Measurements from ENCODE around the gene PEX16.

DNA sequence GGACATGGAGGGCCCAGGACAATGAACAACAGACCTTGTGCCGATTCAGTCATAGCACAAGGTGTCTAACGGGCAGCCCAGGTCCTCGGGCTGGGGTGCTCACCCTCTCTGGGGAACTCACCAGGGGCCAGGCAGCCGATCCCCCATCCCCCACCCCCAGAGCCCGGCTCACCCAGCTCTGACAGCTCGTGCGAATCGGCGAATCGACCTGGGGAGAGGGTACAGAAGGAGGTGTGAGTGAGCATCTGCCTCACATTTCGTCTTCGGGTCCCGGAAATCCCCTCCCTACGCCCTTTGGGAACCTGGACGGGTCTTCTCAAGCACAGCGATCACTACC, 423 bp downstream of the PEX16 start:
- TF ChIP-seq CTCF (IDR thresholded peaks at IDR 0.05; ENCODE audit: low read depth, low read length, poor library complexity, severe bottlenecking), result no peak
- no peak for TF ChIP-seq EZH2phosphoT487 (IDR thresholded peaks at IDR 0.05; ENCODE audit: borderline replicate concordance, low read length)
